SK-N-SH (cell line): ENCODE data around the gene EAF1. TPM values are rescaled to one million over a fixed set of nuclear protein-coding genes. Genes with fewer than 3 reads are reported as not detected.

Experiments used
- CTCF ChIA-PET: fragments of 300-600, 350-600 bp; formaldehyde crosslinking; extraction: SDS; loops from one replicate; lab custom pipeline; 2021; lab: Yijun Ruan, JAX
- POLR2A ChIA-PET: fragments of 350-600 bp; sonication (Branson Sonifier 250); formaldehyde crosslinking; extraction: SDS; loops from one replicate; lab custom pipeline; 2020; ENCODE audit warnings: antibody characterized with exemption, inconsistent platforms; lab: Yijun Ruan, JAX
- DNase-seq: peaks from one replicate; pipeline ENCODE4 v3.0.0; 2012
- H2AFZ ChIP-seq: fragments of 200-600 bp; sonication (generic); 2 replicates; pipeline ENCODE4 v1.8.1; 2016; ENCODE audit warnings: antibody characterized with exemption, mild to moderate bottlenecking, low read depth
- H3F3A ChIP-seq: fragments of 200-600 bp; sonication (generic); replicated peaks from 2 replicates; pipeline ENCODE3; 2016; ENCODE audit warnings: antibody characterized with exemption, mild to moderate bottlenecking; ENCODE audit not compliant: insufficient read depth
- H3K27ac ChIP-seq, 2 experiments: fragments of 200-500 bp in 1 of 2; fragments of 200-600 bp in 1 of 2; sonication (Bioruptor generic) in 1 of 2; sonication (generic), shearing (Covaris generic) in 1 of 2; 2 replicates each; pipeline versions ENCODE4 v1.5.1 to v1.6.1; 2014 to 2016; ENCODE audit warnings: low read depth in 2 of 2, inconsistent platforms in 1 of 2, low read length in 1 of 2, mild to moderate bottlenecking in 1 of 2, mixed read lengths in 1 of 2
- H3K27me3 ChIP-seq: fragments of 200-600 bp; sonication (generic), shearing (Covaris generic); 2 replicates; pipeline ENCODE4 v1.6.1; 2016; ENCODE audit warnings: mixed run types; ENCODE audit not compliant: insufficient read depth
- H3K36me3 ChIP-seq, 2 experiments: fragments of 200-500 bp in 1 of 2; fragments of 200-600 bp in 1 of 2; sonication (Bioruptor generic) in 1 of 2; sonication (generic) in 1 of 2; replicated peaks in 1 of 2; 2 replicates each; pipeline versions ENCODE3 to v1.5.1; 2014 to 2016; ENCODE audit warnings: low read length in 1 of 2, mild to moderate bottlenecking in 1 of 2; ENCODE audit not compliant: insufficient read depth in 2 of 2, control insufficient read depth in 1 of 2
- H3K4me1 ChIP-seq, 2 experiments: fragments of 200-500 bp in 1 of 2; fragments of 200-600 bp in 1 of 2; sonication (Bioruptor generic) in 1 of 2; sonication (generic), shearing (Covaris generic) in 1 of 2; 2 replicates each; pipeline versions ENCODE4 v1.5.1 to v1.6.1; 2014 to 2016; ENCODE audit warnings: low read depth in 1 of 2, low read length in 1 of 2, mixed run types in 1 of 2; ENCODE audit not compliant: insufficient read depth in 2 of 2, control insufficient read depth in 1 of 2
- H3K4me2 ChIP-seq: fragments of 200-600 bp; sonication (generic), shearing (Covaris generic); 2 replicates; pipeline ENCODE4 v1.6.1; 2017; ENCODE audit warnings: mixed run types
- H3K4me3 ChIP-seq, 2 experiments: fragments of 200-500 bp in 1 of 2; fragments of 200-600 bp in 1 of 2; sonication (Bioruptor generic) in 1 of 2; sonication (generic), shearing (Covaris generic) in 1 of 2; 2 replicates each; pipeline versions ENCODE4 v1.5.1 to v1.8.1; 2014 to 2016; ENCODE audit warnings: low read depth in 2 of 2, inconsistent platforms in 1 of 2, low read length in 1 of 2, mild to moderate bottlenecking in 1 of 2, mixed read lengths in 1 of 2, moderate library complexity in 1 of 2
- H3K79me2 ChIP-seq: fragments of 200-600 bp; sonication (generic); 2 replicates; pipeline ENCODE4 v1.8.1; 2017; ENCODE audit warnings: mild to moderate bottlenecking; ENCODE audit not compliant: insufficient read depth
- H3K9ac ChIP-seq: fragments of 200-600 bp; sonication (generic); 2 replicates; pipeline ENCODE4 v1.6.1; 2017; ENCODE audit warnings: mixed run types
- H3K9me2 ChIP-seq: fragments of 200-600 bp; sonication (generic); 2 replicates; pipeline ENCODE4 v1.6.1; 2017; ENCODE audit warnings: mixed run types
- H3K9me3 ChIP-seq: fragments of 200-600 bp; sonication (generic); 2 replicates; pipeline ENCODE4 v1.6.1; 2017; ENCODE audit warnings: mixed run types, mild to moderate bottlenecking, moderate library complexity
- H4K20me1 ChIP-seq: fragments of 200-600 bp; sonication (generic); 2 replicates; pipeline ENCODE4 v1.6.1; 2017; ENCODE audit warnings: mild to moderate bottlenecking, mixed run types; ENCODE audit not compliant: insufficient read depth
- CHD2 ChIP-seq: fragments of 150-350 bp; IDR thresholded peaks from 2 replicates; pipeline ENCODE4 v1.6.1; 2018; ENCODE audit warnings: low read length; ENCODE audit not compliant: partially characterized antibody
- EP300 ChIP-seq, 2 experiments: IDR thresholded peaks; 2 replicates each; pipeline versions ENCODE4 v1.4.0 to v1.6.1; 2012; ENCODE audit warnings: borderline replicate concordance in 1 of 2, low read depth in 1 of 2, low read length in 1 of 2
- FOXJ3 ChIP-seq: sonication (generic); formaldehyde crosslinking; IDR thresholded peaks from 2 replicates; pipeline ENCODE4 v1.5.1; 2020; ENCODE audit warnings: mild to moderate bottlenecking, missing genetic modification reagents
- FOXM1 ChIP-seq: IDR thresholded peaks from 2 replicates; pipeline ENCODE4 v1.4.0; 2012; ENCODE audit warnings: low read depth, mild to moderate bottlenecking
- GABPA ChIP-seq: IDR thresholded peaks from 2 replicates; pipeline ENCODE4 v1.4.0; 2012; ENCODE audit warnings: low read depth, mild to moderate bottlenecking
- MXI1 ChIP-seq: IDR thresholded peaks from 2 replicates; pipeline ENCODE4 v1.6.1; 2012; ENCODE audit warnings: mild to moderate bottlenecking, low read depth, low read length, improper control_type of control experiment
- NRF1 ChIP-seq: IDR thresholded peaks from 2 replicates; pipeline ENCODE4 v1.6.1; 2012; ENCODE audit warnings: low read depth, mild to moderate bottlenecking, low read length
- PBX3 ChIP-seq: IDR thresholded peaks from 2 replicates; pipeline ENCODE4; 2012
- RXRA ChIP-seq: IDR thresholded peaks from 2 replicates; pipeline ENCODE4 v1.4.0; 2012; ENCODE audit warnings: low read depth, mild to moderate bottlenecking, borderline replicate concordance
- SMC3 ChIP-seq: IDR thresholded peaks from 2 replicates; pipeline ENCODE4 v1.6.1; 2012; ENCODE audit warnings: low read depth, low read length, improper control_type of control experiment
- TEAD4 ChIP-seq: IDR thresholded peaks from 2 replicates; pipeline ENCODE4 v1.4.0; 2012; ENCODE audit warnings: mild to moderate bottlenecking, borderline replicate concordance; ENCODE audit not compliant: insufficient read depth
- ZBTB33 ChIP-seq: IDR thresholded peaks from 2 replicates; pipeline ENCODE4 v1.4.0; 2012; ENCODE audit warnings: low read depth, borderline replicate concordance
- whole genome bisulfite sequencing: methylation state at CpG from one replicate; pipeline ENCODE4 v1.1.6; 2017; ENCODE audit warnings: low lambda C conversion rate; 5-methylcytosine and 5-hydroxymethylcytosine counted together
- polyA plus RNA-seq, 3 experiments: library from polyadenylated mRNA; depleted of rRNA; stranded (reverse); fragments of >200 nt; gene quantifications; 2 replicates each; pipeline ENCODE4 v1.2.3, GENCODE V29; 2012
- TF ChIP-seq, protein P1 (sequence below): fragments of 200-600 bp; sonication (generic); IDR thresholded peaks from 2 replicates; pipeline ENCODE4 v1.6.1; 2017; ENCODE audit warnings: antibody characterized with exemption, mild to moderate bottlenecking, moderate library complexity
- TF ChIP-seq, protein P2 (sequence below): IDR thresholded peaks from 2 replicates; pipeline ENCODE4 v1.6.1; 2012; ENCODE audit warnings: mild to moderate bottlenecking, low read depth, low read length, moderate library complexity
- TF ChIP-seq, protein P3 (sequence below): IDR thresholded peaks from 2 replicates; pipeline ENCODE4 v1.4.0; 2012; ENCODE audit warnings: low read depth, borderline replicate concordance

Gene EAF1
- polyA plus RNA-seq, 1 of the 3 experiments (the other 2 are of a cell fraction) = 10.0 TPM

DNA sequence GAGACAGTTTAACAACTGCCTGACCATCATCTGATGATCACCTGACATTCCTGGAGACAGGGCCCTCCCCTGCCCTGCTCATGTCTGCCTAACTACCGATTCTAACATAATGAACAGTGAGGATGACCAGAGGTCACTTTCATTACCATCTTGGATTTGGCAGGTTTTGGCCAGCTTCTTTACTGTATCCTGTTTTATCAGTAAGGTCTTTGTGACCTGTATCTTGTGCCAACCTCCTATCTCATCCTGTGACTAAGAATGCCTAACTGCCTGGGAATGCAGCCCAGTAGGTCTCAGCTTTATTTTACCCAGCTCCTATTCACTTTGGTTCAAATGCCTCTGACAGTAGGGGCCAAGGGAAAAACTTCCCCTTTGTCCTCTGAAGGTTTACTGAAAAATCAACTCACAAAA, 40.2 kb upstream of the EAF1 start (continued):
- TF ChIP-seq, protein P1, sequence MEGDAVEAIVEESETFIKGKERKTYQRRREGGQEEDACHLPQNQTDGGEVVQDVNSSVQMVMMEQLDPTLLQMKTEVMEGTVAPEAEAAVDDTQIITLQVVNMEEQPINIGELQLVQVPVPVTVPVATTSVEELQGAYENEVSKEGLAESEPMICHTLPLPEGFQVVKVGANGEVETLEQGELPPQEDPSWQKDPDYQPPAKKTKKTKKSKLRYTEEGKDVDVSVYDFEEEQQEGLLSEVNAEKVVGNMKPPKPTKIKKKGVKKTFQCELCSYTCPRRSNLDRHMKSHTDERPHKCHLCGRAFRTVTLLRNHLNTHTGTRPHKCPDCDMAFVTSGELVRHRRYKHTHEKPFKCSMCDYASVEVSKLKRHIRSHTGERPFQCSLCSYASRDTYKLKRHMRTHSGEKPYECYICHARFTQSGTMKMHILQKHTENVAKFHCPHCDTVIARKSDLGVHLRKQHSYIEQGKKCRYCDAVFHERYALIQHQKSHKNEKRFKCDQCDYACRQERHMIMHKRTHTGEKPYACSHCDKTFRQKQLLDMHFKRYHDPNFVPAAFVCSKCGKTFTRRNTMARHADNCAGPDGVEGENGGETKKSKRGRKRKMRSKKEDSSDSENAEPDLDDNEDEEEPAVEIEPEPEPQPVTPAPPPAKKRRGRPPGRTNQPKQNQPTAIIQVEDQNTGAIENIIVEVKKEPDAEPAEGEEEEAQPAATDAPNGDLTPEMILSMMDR = no peak
- TF ChIP-seq, protein P2, sequence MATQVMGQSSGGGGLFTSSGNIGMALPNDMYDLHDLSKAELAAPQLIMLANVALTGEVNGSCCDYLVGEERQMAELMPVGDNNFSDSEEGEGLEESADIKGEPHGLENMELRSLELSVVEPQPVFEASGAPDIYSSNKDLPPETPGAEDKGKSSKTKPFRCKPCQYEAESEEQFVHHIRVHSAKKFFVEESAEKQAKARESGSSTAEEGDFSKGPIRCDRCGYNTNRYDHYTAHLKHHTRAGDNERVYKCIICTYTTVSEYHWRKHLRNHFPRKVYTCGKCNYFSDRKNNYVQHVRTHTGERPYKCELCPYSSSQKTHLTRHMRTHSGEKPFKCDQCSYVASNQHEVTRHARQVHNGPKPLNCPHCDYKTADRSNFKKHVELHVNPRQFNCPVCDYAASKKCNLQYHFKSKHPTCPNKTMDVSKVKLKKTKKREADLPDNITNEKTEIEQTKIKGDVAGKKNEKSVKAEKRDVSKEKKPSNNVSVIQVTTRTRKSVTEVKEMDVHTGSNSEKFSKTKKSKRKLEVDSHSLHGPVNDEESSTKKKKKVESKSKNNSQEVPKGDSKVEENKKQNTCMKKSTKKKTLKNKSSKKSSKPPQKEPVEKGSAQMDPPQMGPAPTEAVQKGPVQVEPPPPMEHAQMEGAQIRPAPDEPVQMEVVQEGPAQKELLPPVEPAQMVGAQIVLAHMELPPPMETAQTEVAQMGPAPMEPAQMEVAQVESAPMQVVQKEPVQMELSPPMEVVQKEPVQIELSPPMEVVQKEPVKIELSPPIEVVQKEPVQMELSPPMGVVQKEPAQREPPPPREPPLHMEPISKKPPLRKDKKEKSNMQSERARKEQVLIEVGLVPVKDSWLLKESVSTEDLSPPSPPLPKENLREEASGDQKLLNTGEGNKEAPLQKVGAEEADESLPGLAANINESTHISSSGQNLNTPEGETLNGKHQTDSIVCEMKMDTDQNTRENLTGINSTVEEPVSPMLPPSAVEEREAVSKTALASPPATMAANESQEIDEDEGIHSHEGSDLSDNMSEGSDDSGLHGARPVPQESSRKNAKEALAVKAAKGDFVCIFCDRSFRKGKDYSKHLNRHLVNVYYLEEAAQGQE = no peak
- no peak for TF ChIP-seq SMC3

DNA sequence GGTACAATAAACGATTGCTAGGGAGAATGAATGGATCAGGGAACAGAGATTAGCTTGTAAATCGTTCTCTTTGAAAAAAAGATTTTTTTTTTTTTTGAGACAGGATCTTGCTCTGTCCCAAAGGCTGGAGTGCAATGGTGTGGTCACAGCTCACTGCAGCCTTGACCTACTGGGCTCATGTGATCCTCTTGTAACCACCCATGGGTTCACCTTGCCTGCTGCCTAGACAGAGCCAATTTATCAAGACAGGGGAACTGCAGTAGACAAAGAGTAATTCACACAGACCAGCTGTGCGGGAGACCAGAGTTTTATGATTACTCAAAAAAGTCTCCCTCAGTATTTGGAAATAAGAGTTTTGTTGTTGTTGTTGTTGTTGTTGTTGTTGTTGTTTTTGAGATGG, 39.7 kb upstream of the EAF1 start:
- ChIA-PET POLR2A (no interaction called here), CTCF (interaction anchor here (1.4 to 1.8 kb wide), 2 partner anchors 17 to 120 kb away, joined by 4 to 6 read pairs; no protein-coding TSS in a partner anchor)
- 0 out of 2 replicates have a peak overlapping the region, but pooled peaks have one; percentile 16 for H3K4me2 ChIP-seq
- no peaks in the 10 kb centered on the region for H3K79me2 ChIP-seq
- DNase-seq = no peak
- H3K27me3 ChIP-seq = no peaks in the 10 kb centered on the region
- peaks cover 2% of the 10 kb centered on the region; the same call in 1 of the 2 replicates for H3K9me3 ChIP-seq
- no peaks in the 10 kb centered on the region for H3K9me2 ChIP-seq
- 0 out of 4 replicates have a peak, but pooled peaks cover 0 to 10% of the 10 kb centered on the region in 2 experiments for H3K4me1 ChIP-seq
- no peaks in the 10 kb centered on the region for H4K20me1 ChIP-seq
- H3K27ac ChIP-seq = peak overlapping the region in 1 of 2 experiments; percentile 65; a peak in 2 of 4 replicates
- H2AFZ ChIP-seq = 0 out of 2 replicates have a peak overlapping the region, but pooled peaks have one; percentile 16
- no peaks in the 10 kb centered on the region for H3K36me3 ChIP-seq
- 59% methylated on average over 3 of the region's 3 CpGs for WGBS
- TF ChIP-seq GABPA (no peak), FOXJ3 (CRISPR knock-in tag) (no peak), ZBTB33 (no peak), CHD2 (no peak), EP300 (IDR thresholded peaks at IDR 0.05; ENCODE audit: borderline replicate concordance in 1 of 2, low read depth in 1 of 2, low read length in 1 of 2) (no peak), SMC3 (no peak), MXI1 (no peak), FOXM1 (no peak), TEAD4 (no peak), PBX3 (no peak), RXRA (no peak), NRF1 (no peak)
- TF ChIP-seq, protein P1 = no peak
- TF ChIP-seq, protein P3, sequence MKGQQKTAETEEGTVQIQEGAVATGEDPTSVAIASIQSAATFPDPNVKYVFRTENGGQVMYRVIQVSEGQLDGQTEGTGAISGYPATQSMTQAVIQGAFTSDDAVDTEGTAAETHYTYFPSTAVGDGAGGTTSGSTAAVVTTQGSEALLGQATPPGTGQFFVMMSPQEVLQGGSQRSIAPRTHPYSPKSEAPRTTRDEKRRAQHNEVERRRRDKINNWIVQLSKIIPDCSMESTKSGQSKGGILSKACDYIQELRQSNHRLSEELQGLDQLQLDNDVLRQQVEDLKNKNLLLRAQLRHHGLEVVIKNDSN = no peak
- H3F3A ChIP-seq = peaks cover 8% of the 10 kb centered on the region
- H3K9ac ChIP-seq = peak overlapping the region; percentile 48; the same call in 1 of the 2 replicates
- no peak overlapping the region for H3K4me3 ChIP-seq
